Measurements from ENCODE around the gene RBM20.
A peak's percentile ranks its signal among the peaks of the same experiment; 100 is the strongest.

Gene RBM20

GRCh38 chr10:110789604-110790433 lies 145.7 kb downstream of the RBM20 start:
- Histone ChIP-seq H3K9me3 (replicated peaks in 1 of 11) (no peaks in the 10 kb centered on the region), H3K4me3 (no peak overlapping the region), H3K27ac (no peak overlapping the region), H3K9ac (no peak overlapping the region), H3K36me3 (no peaks in the 10 kb centered on the region), H3K4me2 (peak overlapping the region in 1 of 11 experiments; percentile 3; a peak in 2 of 22 replicates), H3K27me3 (no peaks in the 10 kb centered on the region), H4K20me1 (no peaks in the 10 kb centered on the region), H3K4me1 (peaks cover 0 to 13% (median 0%) of the 10 kb centered on the region in 10 experiments; a peak in 5 of 20 replicates)
- TF ChIP-seq Cebpa-rat (IDR thresholded peaks at IDR 0.05), result no peak

GRCh38 chr10:110790913-110791506 lies 146.9 kb downstream of the RBM20 start:
- H3K4me3 ChIP-seq, result no peak overlapping the region
- H3K27ac ChIP-seq, result no peak overlapping the region
- no peaks in the 10 kb centered on the region for H3K27me3 ChIP-seq
- no peak for TF ChIP-seq Cebpa-rat (IDR thresholded peaks at IDR 0.05)
- no peaks in the 10 kb centered on the region for H3K36me3 ChIP-seq
- H3K9ac ChIP-seq, result no peak overlapping the region
- H3K4me1 ChIP-seq, result peaks cover 0 to 13% (median 0%) of the 10 kb centered on the region in 10 experiments; a peak in 5 of 20 replicates
- H3K4me2 ChIP-seq, result no peak overlapping the region
- H4K20me1 ChIP-seq, result no peaks in the 10 kb centered on the region
- no peaks in the 10 kb centered on the region for H3K9me3 ChIP-seq (replicated peaks in 1 of 11)

- Histone ChIP-seq H3K9me3 (replicated peaks in 1 of 11) (no peaks in the 10 kb centered on the region), H4K20me1 (no peaks in the 10 kb centered on the region), H3K27me3 (no peaks in the 10 kb centered on the region), H3K4me3 (no peak overlapping the region), H3K9ac (no peak overlapping the region), H3K27ac (no peak overlapping the region), H3K4me2 (no peak overlapping the region), H3K4me1 (peaks cover 0 to 7% (median 0%) of the 10 kb centered on the region in 10 experiments; a peak in 4 of 20 replicates), H3K36me3 (no peaks in the 10 kb centered on the region)
- no peak for TF ChIP-seq Cebpa-rat (IDR thresholded peaks at IDR 0.05)
Observed at GRCh38 chr10:110791541-110792073, 147.5 kb downstream of the RBM20 start.

- peaks cover 0 to 7% (median 0%) of the 10 kb centered on the region in 10 experiments; a peak in 3 of 20 replicates for H3K4me1 ChIP-seq
- no peak overlapping the region for H3K4me3 ChIP-seq
- no peaks in the 10 kb centered on the region for H3K36me3 ChIP-seq
- no peaks in the 10 kb centered on the region for H3K9me3 ChIP-seq (replicated peaks in 1 of 11)
- no peaks in the 10 kb centered on the region for H4K20me1 ChIP-seq
- no peaks in the 10 kb centered on the region for H3K27me3 ChIP-seq
- no peak overlapping the region for H3K27ac ChIP-seq
- H3K9ac ChIP-seq, result no peak overlapping the region
- H3K4me2 ChIP-seq, result no peak overlapping the region
- no peak for TF ChIP-seq Cebpa-rat (IDR thresholded peaks at IDR 0.05)
Observed at GRCh38 chr10:110792476-110793125, 148.5 kb downstream of the RBM20 start.

GRCh38 chr10:110793128-110793812 lies 149.1 kb downstream of the RBM20 start:
- no peaks in the 10 kb centered on the region for H3K36me3 ChIP-seq
- no peaks in the 10 kb centered on the region for H3K9me3 ChIP-seq (replicated peaks in 1 of 11)
- no peaks in the 10 kb centered on the region for H3K27me3 ChIP-seq
- no peak overlapping the region for H3K9ac ChIP-seq
- H3K4me2 ChIP-seq, result no peak overlapping the region
- peaks cover 0 to 7% (median 0%) of the 10 kb centered on the region in 10 experiments; a peak in 3 of 20 replicates for H3K4me1 ChIP-seq
- TF ChIP-seq Cebpa-rat (IDR thresholded peaks at IDR 0.05), result no peak
- H3K4me3 ChIP-seq, result no peak overlapping the region
- no peaks in the 10 kb centered on the region for H4K20me1 ChIP-seq
- H3K27ac ChIP-seq, result no peak overlapping the region

GRCh38 chr10:110793886-110794285 lies 149.8 kb downstream of the RBM20 start:
- TF ChIP-seq Cebpa-rat (IDR thresholded peaks at IDR 0.05), result no peak
- no peaks in the 10 kb centered on the region for H3K27me3 ChIP-seq
- H3K27ac ChIP-seq, result no peak overlapping the region
- H3K4me1 ChIP-seq, result peaks cover 0 to 7% (median 0%) of the 10 kb centered on the region in 10 experiments; a peak in 3 of 20 replicates
- no peak overlapping the region for H3K4me2 ChIP-seq
- no peaks in the 10 kb centered on the region for H4K20me1 ChIP-seq
- H3K4me3 ChIP-seq, result no peak overlapping the region
- H3K9ac ChIP-seq, result no peak overlapping the region
- no peaks in the 10 kb centered on the region for H3K9me3 ChIP-seq (replicated peaks in 1 of 11)
- no peaks in the 10 kb centered on the region for H3K36me3 ChIP-seq

GRCh38 chr10:110794808-110795207 lies 150.7 kb downstream of the RBM20 start:
- H3K4me3 ChIP-seq, result no peak overlapping the region
- no peak overlapping the region for H3K9ac ChIP-seq
- H3K36me3 ChIP-seq, result no peaks in the 10 kb centered on the region
- no peaks in the 10 kb centered on the region for H3K9me3 ChIP-seq (replicated peaks in 1 of 11)
- H4K20me1 ChIP-seq, result no peaks in the 10 kb centered on the region
- H3K4me2 ChIP-seq, result no peak overlapping the region
- TF ChIP-seq Cebpa-rat (IDR thresholded peaks at IDR 0.05), result no peak
- H3K27ac ChIP-seq, result no peak overlapping the region
- no peaks in the 10 kb centered on the region for H3K27me3 ChIP-seq
- peaks cover 0 to 3% (median 0%) of the 10 kb centered on the region in 10 experiments; a peak in 3 of 20 replicates for H3K4me1 ChIP-seq

- no peak overlapping the region for H3K27ac ChIP-seq
- H3K4me1 ChIP-seq, result peaks cover 2 to 6% (median 4%) of the 10 kb centered on the region in 10 experiments; a peak in 19 of 20 replicates
- H3K4me2 ChIP-seq, result no peak overlapping the region
- no peaks in the 10 kb centered on the region for H3K27me3 ChIP-seq
- no peak overlapping the region for H3K9ac ChIP-seq
- no peak for TF ChIP-seq Cebpa-rat (IDR thresholded peaks at IDR 0.05)
- no peak overlapping the region for H3K4me3 ChIP-seq
- no peaks in the 10 kb centered on the region for H3K36me3 ChIP-seq
- no peaks in the 10 kb centered on the region for H3K9me3 ChIP-seq (replicated peaks in 1 of 11)
- no peaks in the 10 kb centered on the region for H4K20me1 ChIP-seq
Observed at GRCh38 chr10:110797416-110797815, 153.3 kb downstream of the RBM20 start.

GRCh38 chr10:110798340-110798739 lies 154.2 kb downstream of the RBM20 start:
- Histone ChIP-seq H3K4me3 (no peak overlapping the region), H3K4me2 (no peak overlapping the region), H3K27me3 (no peaks in the 10 kb centered on the region), H3K36me3 (no peaks in the 10 kb centered on the region), H3K9ac (no peak overlapping the region), H3K9me3 (replicated peaks in 1 of 11) (no peaks in the 10 kb centered on the region), H4K20me1 (no peaks in the 10 kb centered on the region), H3K27ac (no peak overlapping the region), H3K4me1 (peaks cover 11 to 15% (median 13%) of the 10 kb centered on the region in 10 experiments; a peak in 19 of 20 replicates)
- TF ChIP-seq Cebpa-rat (IDR thresholded peaks at IDR 0.05), result no peak
